K562 (cell line): ENCODE results near the gene CELSR2. TPM values are rescaled to one million over a fixed set of nuclear protein-coding genes. Genes with fewer than 3 reads are reported as not detected.

ENCODE experiments used
- E2F6 ChIP-seq, 2 experiments: IDR thresholded peaks; 2 replicates each; pipeline ENCODE4 v1.6.1; 2011; ENCODE audit warnings: borderline replicate concordance in 1 of 2, control low read depth in 1 of 2, low read depth in 1 of 2, low read length in 1 of 2, mild to moderate bottlenecking in 1 of 2, mixed read lengths in 1 of 2, moderate library complexity in 1 of 2; ENCODE audit not compliant: insufficient read depth in 1 of 2, insufficient read length in 1 of 2, poor library complexity in 1 of 2, severe bottlenecking in 1 of 2; ENCODE audit errors: extremely low read depth in 1 of 2
- E2F8 ChIP-seq: fragments of 450-650 bp; IDR thresholded peaks from 2 replicates; pipeline ENCODE4 v1.7.1; 2018; ENCODE audit warnings: mild to moderate bottlenecking, low read depth; ENCODE audit not compliant: partially characterized antibody
- EWSR1 ChIP-seq: fragments of 450-650 bp; IDR thresholded peaks from 2 replicates; pipeline ENCODE4 v1.6.1; 2018; ENCODE audit warnings: borderline replicate concordance, mild to moderate bottlenecking, low read depth, moderate library complexity; ENCODE audit not compliant: partially characterized antibody
- GATA2 ChIP-seq: sonication (generic); formaldehyde crosslinking; IDR thresholded peaks from 2 replicates; pipeline ENCODE4 v1.4.0; 2020; ENCODE audit warnings: mild to moderate bottlenecking, missing genetic modification reagents
- HNRNPL ChIP-seq: fragments of 200-400 bp; formaldehyde crosslinking; IDR thresholded peaks from 2 replicates; pipeline ENCODE4 v1.6.1; 2017; ENCODE audit warnings: low read depth, mild to moderate bottlenecking, low read length
- IRF9 ChIP-seq: fragments of 450-650 bp; IDR thresholded peaks from 2 replicates; pipeline ENCODE4 v1.6.1; 2016; ENCODE audit warnings: missing biosample characterization, missing genetic modification characterization
- RBFOX2 ChIP-seq: fragments of 200-400 bp; formaldehyde crosslinking; IDR thresholded peaks from 2 replicates; pipeline ENCODE4 v1.6.1; 2017; ENCODE audit warnings: low read depth, mild to moderate bottlenecking, low read length, moderate library complexity
- RBM15 ChIP-seq: fragments of 200-400 bp; formaldehyde crosslinking; IDR thresholded peaks from 2 replicates; pipeline ENCODE4 v1.6.1; 2018; ENCODE audit warnings: mild to moderate bottlenecking, low read length, moderate library complexity; ENCODE audit not compliant: insufficient read depth
- TEAD1 ChIP-seq, 2 experiments: fragments of 450-650 bp in 1 of 2; sonication (generic) in 1 of 2; formaldehyde crosslinking; IDR thresholded peaks; 2 replicates each; pipeline versions ENCODE4 v1.4.0 to v1.8.0; 2020 to 2022; ENCODE audit warnings: mild to moderate bottlenecking in 2 of 2, missing genetic modification reagents in 1 of 2
- TGIF2 ChIP-seq: sonication (generic); formaldehyde crosslinking; IDR thresholded peaks from 2 replicates; pipeline ENCODE4 v1.8.1; 2022; ENCODE audit warnings: mild to moderate bottlenecking, missing genetic modification reagents, moderate library complexity
- ZBTB12 ChIP-seq: fragments of 250-450 bp; sonication (Bioruptor Pico); IDR thresholded peaks from 2 replicates; pipeline ENCODE4 v1.4.0; 2020
- ZBTB9 ChIP-seq: fragments of 450-650 bp; formaldehyde crosslinking; IDR thresholded peaks from 2 replicates; pipeline ENCODE4 v1.4.0; 2020; ENCODE audit warnings: mild to moderate bottlenecking, moderate library complexity
- ZFX ChIP-seq: sonication (generic); formaldehyde crosslinking; IDR thresholded peaks from 2 replicates; pipeline ENCODE4 v1.8.0; 2022; ENCODE audit warnings: mild to moderate bottlenecking, missing genetic modification reagents, moderate library complexity
- ZNF280B ChIP-seq: fragments of 250-450 bp; sonication (Bioruptor Pico); IDR thresholded peaks from 2 replicates; pipeline ENCODE4 v1.5.1; 2021; ENCODE audit warnings: mild to moderate bottlenecking
- ZNF324 ChIP-seq: fragments of 250-450 bp; sonication (Bioruptor Pico); IDR thresholded peaks from 2 replicates; pipeline ENCODE4 v1.4.0; 2020; ENCODE audit warnings: mild to moderate bottlenecking
- polyA plus RNA-seq, 8 experiments: library from polyadenylated mRNA; depleted of rRNA in 4 of 8; stranded (reverse) in 5 of 8; unstranded in 3 of 8; fragments of >200 nt; fragmentation: Nextera tagmentation in 2 of 8; fragmentation: Illumina TruSeq in 1 of 8; extraction: Ambion mirVana in 2 of 8; extraction: Trizol in 1 of 8; gene quantifications; 2 replicates each; pipeline versions ENCODE4 v1.2.1 to v1.2.3, GENCODE V29; 2011 to 2014; ENCODE audit warnings: inconsistent platforms in 1 of 8, missing spikeins in 1 of 8
- total RNA-seq, 7 experiments: library from RNA; depleted of rRNA in 6 of 7; stranded (reverse); fragments of >200 nt in 6 of 7; fragmentation: Illumina TruSeq in 2 of 7; extraction: Trizol in 2 of 7; gene quantifications; 2 replicates each; pipeline versions ENCODE4 v1.2.1 to v1.2.3, GENCODE V29; 2011 to 2021; ENCODE audit warnings: low replicate concordance in 1 of 7

CELSR2 gene
- total and polyA plus RNA-seq, 9 of the 15 experiments (the other 6 are each of a cell fraction or from before 2014, with no cell fraction given), result 0.31 to 21.9 (median 4.2) TPM

GRCh38 chr1:109248797-109249629 is at the start of gene CELSR2 (continued):
- peak; percentile 75 for TF ChIP-seq ZFX (CRISPR knock-in tag)
- TF ChIP-seq E2F6 (IDR thresholded peaks at IDR 0.05; ENCODE audit: borderline replicate concordance in 1 of 2, extremely low read depth in 1 of 2, insufficient read depth in 1 of 2, insufficient read length in 1 of 2, low read depth in 1 of 2, low read length in 1 of 2, poor library complexity in 1 of 2, severe bottlenecking in 1 of 2), result peak; percentile 91 to 94
- no peak for TF ChIP-seq EWSR1
- TF ChIP-seq ZNF280B, result no peak
- TF ChIP-seq ZNF324 (CRISPR knock-in tag), result 0 out of 2 replicates have a peak, but pooled peaks have one; percentile 8
- TF ChIP-seq TEAD1 (CRISPR knock-in tag; IDR thresholded peaks at IDR 0.05), result 0 out of 4 replicates have a peak, but pooled peaks of 1 of the 2 experiments have one; percentile 58
- TF ChIP-seq E2F8, result no peak
- no peak for TF ChIP-seq HNRNPL
- TF ChIP-seq RBM15, result no peak
- TF ChIP-seq GATA2 (CRISPR knock-in tag), result no peak
- no peak for TF ChIP-seq TGIF2 (CRISPR knock-in tag)
- peak; percentile 64 for TF ChIP-seq RBFOX2
- no peak for TF ChIP-seq ZBTB9
- TF ChIP-seq ZBTB12 (CRISPR knock-in tag), result no peak
- TF ChIP-seq IRF9 (tag), result no peak
